GM19397 (cell line): ENCODE measurements around the gene PTGDR2.

Experiments used
- ATAC-seq: cut with Tn5 transposase; IDR thresholded peaks from one replicate; pipeline ENCODE4 v1.9.1; 2021; ENCODE audit warnings: mild to moderate bottlenecking, moderate library complexity; ENCODE audit not compliant: unreplicated experiment

PTGDR2 gene

GRCh38 chr11:60859616-60860250 is 4.0 kb upstream of the PTGDR2 start:
- ATAC-seq, result no peak

DNA sequence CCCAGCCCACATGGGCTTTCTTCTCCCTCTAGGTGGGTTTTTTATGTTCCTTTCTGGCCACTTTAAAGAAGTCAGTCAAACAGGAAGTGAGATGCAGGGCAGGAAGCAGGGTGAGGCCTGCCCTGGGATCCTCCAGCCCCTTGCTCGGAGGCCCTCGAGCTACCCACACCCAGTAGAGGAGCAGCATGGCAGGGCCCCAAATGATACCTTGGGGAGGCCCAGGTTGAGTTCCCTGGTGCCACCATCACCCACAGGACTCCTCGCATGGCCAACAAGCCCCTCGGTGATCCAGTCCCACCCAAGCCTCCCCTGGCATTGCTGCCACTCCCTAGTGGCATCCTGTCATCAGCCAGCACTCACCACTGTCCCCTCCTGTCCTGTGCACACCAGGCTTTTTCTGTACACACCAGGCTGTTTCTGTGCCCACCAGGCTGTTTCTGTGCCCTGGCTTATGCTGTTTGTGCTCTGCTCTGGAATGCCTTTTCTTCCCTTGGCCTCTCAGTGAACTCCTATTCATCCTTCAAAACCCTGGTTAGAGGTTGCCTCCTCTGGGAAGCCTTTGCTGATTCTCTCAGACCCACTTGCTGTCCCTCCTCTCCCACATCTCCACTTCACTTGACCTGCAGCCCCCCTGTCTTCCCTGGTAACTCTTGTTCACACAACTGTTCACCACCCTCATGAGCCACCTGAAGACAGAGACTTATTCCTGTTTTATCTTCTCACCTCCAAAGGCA is 3.1 kb upstream of the PTGDR2 start:
- ATAC-seq, result no peak

DNA sequence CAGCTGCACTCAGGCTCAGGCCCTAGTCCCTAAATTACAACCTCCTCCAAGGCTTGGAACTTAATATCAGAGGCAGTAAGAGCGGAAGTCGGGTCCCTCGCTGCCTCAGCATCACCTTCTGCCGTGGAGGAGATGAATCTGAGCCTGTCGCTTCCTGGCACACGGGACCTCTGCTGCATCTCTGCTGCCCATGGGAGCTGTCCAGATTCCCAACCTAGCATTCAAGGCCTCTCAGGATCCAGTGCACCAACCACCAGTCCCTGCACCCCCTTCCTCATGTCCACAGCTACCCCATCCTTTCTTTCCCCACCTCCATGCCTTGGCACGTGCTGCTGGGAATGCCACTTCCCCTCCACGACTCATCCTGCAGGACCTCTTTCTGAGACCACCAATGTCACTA is 2.5 kb upstream of the PTGDR2 start:
- ATAC-seq, result no peak

- ATAC-seq, result no peak
These were observed 1.9 kb upstream of the PTGDR2 start for GRCh38 chr11:60857378-60858232.

GRCh38 chr11:60854847-60855725 is 664 bp downstream of the PTGDR2 start:
- ATAC-seq, result no peak

GRCh38 chr11:60854140-60854846 is 1.5 kb downstream of the PTGDR2 start:
- ATAC-seq, result no peak

GRCh38 chr11:60852982-60853950 is 2.5 kb downstream of the PTGDR2 start:
- no peak for ATAC-seq

GRCh38 chr11:60852117-60852981 is 3.4 kb downstream of the PTGDR2 start:
- ATAC-seq, result no peak

DNA sequence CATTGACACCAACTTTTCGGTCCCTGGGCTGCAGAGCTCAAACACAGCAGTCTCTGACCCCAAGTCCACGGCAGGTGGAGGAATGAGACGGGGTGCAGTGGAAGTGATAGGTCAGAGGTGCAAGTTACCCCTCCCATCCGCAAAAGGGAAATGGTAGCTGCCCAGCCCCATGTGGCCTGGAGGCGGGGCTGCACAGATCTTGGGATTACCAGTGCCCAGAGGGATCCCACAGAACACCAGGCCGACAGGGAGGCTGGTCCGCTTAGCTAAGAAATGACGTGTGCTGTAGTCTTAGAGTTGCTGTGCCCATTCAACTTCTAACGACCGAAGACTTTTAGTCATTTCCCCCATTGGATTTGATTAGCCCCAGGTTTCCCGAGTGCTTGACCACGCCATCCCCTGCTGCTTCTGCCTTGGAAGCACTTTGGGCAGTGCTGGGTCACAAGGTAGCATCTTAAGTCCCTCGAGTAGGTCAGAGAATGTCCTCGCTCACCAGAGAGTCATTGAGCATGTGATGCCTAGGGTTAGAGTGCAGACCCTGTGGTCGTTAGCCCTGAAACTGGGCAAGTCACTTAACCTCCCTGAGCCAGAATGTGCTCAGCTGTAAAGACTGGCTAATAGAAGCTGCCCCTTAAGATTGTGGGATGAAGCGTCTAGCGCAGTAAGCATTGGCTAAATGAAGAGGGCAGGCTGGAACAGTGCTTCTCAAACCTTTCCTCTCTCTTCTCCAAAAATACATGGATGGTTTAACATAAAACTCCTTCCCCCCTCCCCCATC is 4.2 kb downstream of the PTGDR2 start:
- no peak for ATAC-seq

DNA sequence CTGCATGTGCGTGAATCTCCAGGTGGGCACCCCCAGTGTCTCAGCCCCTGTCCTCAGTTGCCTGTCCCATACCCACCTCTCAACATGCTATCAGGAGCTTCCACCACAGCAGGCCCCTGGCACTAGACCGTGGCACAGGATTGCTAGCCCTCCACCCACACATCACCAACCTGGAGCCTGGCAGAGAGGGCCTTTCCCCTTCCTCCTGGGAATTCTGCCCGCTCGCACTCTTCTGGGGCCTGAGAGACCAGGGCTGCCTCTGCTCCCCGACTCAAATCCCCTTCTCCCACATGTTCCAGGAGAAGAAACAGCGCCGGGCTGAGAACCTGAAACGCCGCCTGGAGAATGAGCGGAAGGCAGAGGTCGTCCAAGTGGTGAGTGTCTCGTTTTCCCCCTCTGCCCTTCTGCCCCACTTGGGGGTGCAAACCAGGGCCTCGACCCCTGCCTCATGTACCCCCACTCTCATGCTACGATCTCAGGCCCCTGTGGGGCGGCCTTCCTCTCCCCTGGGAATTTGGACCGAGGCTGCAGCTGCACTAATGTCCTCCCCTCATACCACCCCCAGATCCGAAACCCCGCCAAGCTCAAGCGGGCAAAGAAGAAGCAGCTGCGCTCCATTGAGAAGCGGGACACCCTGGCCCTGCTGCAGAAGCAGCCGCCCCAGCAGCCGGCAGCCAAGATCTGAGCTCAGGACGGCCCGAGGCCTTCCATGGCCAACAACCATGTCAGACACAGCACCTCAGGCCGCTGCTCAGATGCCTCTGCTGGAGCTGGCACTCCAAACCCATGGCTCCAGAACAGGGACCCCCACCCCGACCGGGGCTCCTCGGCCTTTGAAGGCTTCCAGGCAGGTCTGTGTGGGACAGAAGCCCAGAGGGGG is 5.9 kb downstream of the PTGDR2 start:
- no peak for ATAC-seq

DNA sequence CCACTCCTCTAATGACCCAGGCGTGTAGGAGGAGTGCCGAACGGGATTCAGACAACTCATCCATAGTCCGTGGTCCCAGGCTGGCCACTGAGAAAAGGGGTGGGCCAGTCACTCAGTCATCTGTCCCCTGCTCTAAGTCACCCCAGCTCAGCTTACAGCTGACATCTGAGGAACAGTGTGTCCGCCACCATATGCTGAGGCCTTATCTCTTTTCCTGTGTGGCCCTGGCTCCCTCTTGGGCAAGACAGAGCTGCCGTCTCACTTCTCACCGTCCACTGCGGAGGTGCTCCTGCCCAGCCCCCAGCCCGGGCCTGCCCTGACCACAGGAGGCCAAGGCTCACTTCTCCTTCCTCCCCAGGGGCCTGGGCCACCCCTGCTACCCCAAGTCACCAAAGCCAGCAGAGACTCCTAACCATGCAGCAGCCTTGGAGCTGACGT is 7.0 kb downstream of the PTGDR2 start:
- ATAC-seq, result no peak

GRCh38 chr11:60847896-60848295 is 7.9 kb downstream of the PTGDR2 start:
- no peak for ATAC-seq

DNA sequence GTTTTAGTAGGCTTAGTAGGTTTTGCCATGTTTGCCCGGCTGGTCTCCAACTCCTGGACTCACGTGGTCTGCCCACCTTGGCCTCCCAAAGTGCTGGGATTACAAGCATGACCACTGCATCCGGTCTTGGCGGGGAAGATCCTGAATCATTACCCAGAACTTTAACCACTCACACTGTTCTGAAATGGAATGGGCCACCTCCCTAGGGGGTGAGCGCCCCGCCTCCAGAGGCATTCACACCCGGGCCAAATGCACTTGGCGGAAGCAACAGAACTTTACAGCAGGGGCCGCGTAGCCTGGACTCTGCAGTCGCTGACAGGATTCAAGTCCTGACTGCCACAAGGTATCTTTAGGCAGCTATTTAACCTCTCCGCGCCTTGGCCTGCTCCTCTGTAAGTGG is 8.5 kb downstream of the PTGDR2 start:
- ATAC-seq, result no peak

GRCh38 chr11:60845338-60845737 is 10.4 kb downstream of the PTGDR2 start:
- ATAC-seq, result no peak

DNA sequence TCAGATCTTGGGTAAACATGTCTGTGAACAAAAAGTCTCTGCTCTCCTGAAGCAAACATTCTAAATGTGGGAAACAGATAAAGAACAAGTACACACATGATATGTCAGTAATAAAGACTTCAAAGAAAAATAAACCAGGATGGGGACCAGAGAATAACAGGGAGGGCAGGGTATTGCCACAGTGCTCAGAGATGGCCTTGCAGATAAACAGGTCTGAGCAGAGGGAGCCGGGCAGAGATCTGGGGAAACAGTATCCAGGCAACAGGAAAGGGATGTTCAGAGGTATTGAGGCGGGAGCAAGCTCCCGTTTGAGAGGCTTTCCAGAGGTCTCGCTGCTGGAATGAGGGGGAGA is 10.9 kb downstream of the PTGDR2 start:
- ATAC-seq, result no peak
